ENCODE measurements around the gene SOX1.

Gene SOX1

DNA sequence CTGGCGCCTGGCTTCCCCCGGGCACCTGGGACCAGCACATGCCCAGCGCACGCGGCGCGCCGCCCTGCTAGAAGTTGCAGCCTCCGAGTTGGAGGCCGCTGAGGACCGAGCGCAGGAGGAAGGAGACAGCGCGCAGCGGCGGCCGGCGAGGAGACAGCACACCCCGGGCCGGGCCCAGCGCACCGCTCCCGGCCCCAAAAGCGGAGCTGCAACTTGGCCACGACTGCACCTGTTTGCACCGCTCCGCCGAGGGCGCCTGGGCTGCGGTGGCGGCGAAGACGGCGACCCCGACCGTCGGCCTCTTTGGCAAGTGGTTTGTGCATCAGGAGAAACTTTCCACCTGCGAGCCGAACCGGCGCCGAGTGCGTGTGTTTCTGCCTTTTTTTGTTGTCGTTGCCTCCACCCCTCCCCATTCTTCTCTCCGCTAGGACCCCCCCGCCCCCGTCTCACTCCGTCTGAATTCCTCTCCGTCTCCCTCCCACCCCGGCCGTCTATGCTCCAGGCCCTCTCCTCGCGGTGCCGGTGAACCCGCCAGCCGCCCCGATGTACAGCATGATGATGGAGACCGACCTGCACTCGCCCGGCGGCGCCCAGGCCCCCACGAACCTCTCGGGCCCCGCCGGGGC lies at the start of gene SOX1:
TSS of gene SOX1 (plus strand) at position 34 of the 626 bp plus-strand sequence. CDS start at position 544, 510 bp downstream.
- Mint-ChIP-seq H3K4me1 (peaks cover 20% of the 10 kb centered on the region), H3K27ac (peak within 1 kb of the TSS in 1 of 2 donors; percentile 12), H3K9me3 (peaks cover 8 to 12% of the 10 kb centered on the region in 2 donors), H3K27me3 (peaks cover 80% of the 10 kb centered on the region), H3K4me3 (peak within 1 kb of the TSS; percentile 66 to 77)
- ATAC-seq = no peak
- peak in 1 of 2 donors; percentile 16 for DNase-seq

DNA sequence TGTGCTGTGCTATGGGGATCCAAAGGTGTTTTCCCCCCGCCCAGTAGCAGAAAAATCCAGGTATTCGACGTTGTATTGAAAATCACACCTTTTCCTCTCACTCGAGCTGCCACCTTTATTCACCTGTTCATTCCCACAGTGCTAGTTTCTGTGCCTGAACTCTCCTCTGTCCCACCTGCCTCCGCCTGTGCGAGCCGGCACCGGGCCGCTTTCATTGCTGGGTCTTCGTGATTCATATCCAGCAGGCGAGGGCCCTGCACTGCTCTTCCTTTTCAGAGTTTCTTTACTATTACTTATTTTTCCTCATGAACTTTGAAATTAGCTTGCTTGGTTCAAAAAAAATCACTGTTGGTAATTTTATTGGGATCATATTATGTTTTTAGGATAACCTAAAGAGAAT lies 42.4 kb upstream of the SOX1 start:
- no peak overlapping the region for H3K27ac Mint-ChIP-seq
- H3K4me1 Mint-ChIP-seq = no peaks in the 10 kb centered on the region
- no peak overlapping the region for H3K4me3 Mint-ChIP-seq
- peaks cover 7 to 11% of the 10 kb centered on the region in 2 donors for H3K9me3 Mint-ChIP-seq
- peaks cover 23% of the 10 kb centered on the region for H3K27me3 Mint-ChIP-seq
- DNase-seq (no peak), ATAC-seq (no peak)

DNA sequence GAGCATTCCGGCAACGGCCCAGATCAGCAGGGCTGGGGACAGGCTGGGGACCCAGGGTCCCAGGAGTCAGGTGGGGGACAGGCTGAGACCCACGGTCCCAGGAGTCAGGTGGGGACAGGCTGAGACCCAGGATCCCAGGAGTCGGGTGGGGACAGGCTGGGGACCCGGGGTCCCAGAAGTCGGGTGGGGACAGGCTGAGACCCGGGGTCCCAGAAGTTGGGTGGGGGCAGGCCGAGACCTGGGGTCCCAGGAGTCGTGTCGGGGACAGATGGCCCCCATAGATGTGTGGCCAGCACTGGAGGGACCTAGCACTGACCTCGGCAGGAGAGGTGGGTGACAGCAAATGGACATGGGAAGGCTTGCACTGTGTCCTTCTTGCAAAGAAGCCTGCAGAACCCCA lies 39.7 kb upstream of the SOX1 start:
- Mint-ChIP-seq H3K9me3 (peaks cover 0 to 6% of the 10 kb centered on the region in 2 donors), H3K27ac (no peak overlapping the region), H3K4me1 (no peaks in the 10 kb centered on the region), H3K27me3 (peaks cover 23% of the 10 kb centered on the region), H3K4me3 (no peak overlapping the region)
- ATAC-seq (peak; percentile 49), DNase-seq (no peak)

DNA sequence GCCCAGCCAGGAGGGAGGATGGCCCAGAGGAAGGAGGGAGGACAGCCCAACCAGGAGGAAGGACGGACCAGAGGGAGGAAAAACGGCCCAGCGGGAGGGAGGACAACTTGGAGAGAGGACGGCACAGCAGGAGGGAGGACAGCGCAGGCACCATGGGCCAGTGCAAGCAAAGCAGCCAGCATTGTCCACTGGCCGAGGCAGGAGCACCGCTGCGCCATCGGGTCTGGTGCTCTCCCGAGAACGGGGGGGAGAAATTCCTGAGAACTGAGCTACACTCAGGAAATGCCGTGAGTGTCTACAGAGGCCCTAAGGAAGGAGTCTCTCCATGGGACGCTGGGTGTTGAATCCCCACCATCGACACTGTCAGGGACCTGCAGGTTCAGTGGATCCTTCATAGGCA lies 38.5 kb upstream of the SOX1 start:
- H3K27me3 Mint-ChIP-seq = peaks cover 23% of the 10 kb centered on the region
- DNase-seq = no peak
- no peak for ATAC-seq
- no peak overlapping the region for H3K27ac Mint-ChIP-seq
- no peaks in the 10 kb centered on the region for H3K4me1 Mint-ChIP-seq
- H3K9me3 Mint-ChIP-seq = peaks cover 0 to 6% of the 10 kb centered on the region in 2 donors
- H3K4me3 Mint-ChIP-seq = no peak overlapping the region

DNA sequence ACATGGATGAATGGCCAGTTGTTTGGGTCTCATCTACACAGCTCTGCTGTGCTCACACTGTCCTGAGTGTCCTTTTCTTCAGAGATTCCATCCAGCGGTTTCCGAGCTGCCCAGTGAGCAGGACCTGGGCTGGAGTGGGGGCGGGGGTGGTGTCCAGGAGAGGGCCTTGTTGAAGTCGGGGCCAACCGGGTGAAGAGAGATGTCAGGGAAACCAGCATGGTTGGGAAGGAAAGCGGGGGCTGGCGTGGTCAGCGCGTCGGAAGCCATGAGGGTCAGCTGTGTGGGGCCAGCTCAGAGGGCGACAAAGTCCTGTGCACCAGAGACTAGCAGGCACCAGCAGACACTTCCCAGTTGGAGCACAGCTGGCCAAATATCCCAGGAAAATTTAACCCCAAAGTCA lies 37.8 kb upstream of the SOX1 start:
- H3K4me1 Mint-ChIP-seq = no peaks in the 10 kb centered on the region
- H3K9me3 Mint-ChIP-seq = peaks cover 0 to 6% of the 10 kb centered on the region in 2 donors
- ATAC-seq (no peak), DNase-seq (no peak)
- no peak overlapping the region for H3K4me3 Mint-ChIP-seq
- peak overlapping the region in 1 of 2 donors; percentile 82 for H3K27ac Mint-ChIP-seq
- H3K27me3 Mint-ChIP-seq = peaks cover 23% of the 10 kb centered on the region

DNA sequence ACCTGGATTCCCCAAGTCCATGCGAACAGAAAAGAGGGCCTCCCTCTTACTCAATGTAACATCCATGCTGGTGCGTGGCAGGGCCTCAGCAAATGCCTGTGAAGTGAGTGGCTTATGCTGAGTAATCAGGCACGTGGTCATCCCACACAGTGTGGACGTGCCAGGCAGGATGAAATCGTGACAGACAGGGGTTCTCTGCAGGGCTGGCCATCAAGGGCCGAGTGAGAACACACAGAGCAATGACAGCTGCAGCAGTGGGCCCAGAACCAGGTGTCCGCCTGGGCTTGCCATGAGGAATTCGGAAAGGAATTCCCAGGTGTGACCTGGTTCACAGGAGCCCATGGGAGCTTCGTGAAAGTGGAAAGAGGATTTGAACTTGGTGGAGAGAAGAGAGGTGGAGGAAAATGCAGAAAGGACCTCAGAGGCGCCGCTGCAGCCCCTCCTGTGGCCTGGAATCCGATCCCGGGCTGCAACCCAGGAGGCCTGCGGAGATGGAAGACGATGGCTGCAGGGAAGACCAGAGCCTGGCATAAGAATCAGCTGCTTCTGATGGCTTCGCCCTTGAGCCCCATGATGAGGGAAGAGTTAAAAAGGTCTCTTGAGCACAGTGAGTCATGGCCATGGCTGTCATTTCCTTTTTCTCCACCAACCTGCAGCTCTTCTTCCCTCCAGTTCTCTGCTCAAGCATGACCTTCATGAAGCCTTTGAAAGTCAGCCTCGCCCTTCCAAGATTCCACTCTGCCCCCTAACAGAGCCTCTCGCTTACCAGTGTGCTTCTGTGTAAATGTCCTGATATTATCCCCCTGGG lies 34.6 kb upstream of the SOX1 start:
- Mint-ChIP-seq H3K4me1 (no peaks in the 10 kb centered on the region), H3K4me3 (no peak overlapping the region), H3K27me3 (peaks cover 5% of the 10 kb centered on the region), H3K27ac (no peak overlapping the region), H3K9me3 (no peaks in the 10 kb centered on the region)
- DNase-seq (no peak), ATAC-seq (no peak)

DNA sequence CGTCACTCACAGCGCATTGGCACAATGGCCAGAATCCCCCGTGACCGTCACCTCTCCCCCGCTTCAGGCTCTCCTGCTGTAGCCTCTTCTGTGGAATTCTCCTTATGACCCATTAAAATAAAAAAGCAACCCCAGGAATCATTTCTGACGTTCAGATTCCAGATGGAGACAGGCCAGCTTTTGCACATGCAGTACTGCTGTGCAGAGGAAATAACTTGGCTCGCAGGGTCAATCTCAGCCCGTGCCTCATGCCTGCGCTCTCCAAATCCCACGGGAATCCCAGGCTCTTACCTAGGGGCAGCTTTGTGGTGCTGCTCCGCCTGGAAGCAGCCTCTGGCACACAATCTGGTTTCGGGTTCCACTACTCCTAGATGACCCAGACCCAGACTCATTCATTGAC lies 32.7 kb upstream of the SOX1 start:
- Mint-ChIP-seq H3K4me1 (no peaks in the 10 kb centered on the region), H3K4me3 (no peak overlapping the region), H3K9me3 (no peaks in the 10 kb centered on the region), H3K27me3 (peaks cover 6% of the 10 kb centered on the region), H3K27ac (peak overlapping the region in 1 of 2 donors; percentile 87)
- ATAC-seq = no peak
- no peak for DNase-seq

DNA sequence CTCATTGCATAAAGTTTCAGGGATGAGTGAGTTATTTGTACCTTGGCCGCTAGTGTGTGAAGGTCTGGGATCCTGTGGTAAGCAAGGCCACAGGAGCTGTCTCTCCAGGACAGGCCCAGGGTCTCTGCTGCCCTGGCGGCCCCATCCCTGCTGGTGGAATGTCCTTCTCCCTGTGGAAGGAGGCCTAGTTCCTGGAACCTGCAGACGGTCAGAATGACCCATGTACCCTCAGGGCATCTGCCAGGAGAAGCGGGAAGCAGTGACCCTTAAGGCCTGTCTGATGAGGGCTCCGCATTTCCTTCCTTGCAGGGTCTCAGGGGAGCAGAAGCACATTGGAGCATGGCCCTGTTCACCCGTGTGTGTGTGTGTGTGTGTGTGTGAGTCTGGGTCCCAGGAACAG lies 32.1 kb upstream of the SOX1 start:
- Mint-ChIP-seq H3K27ac (no peak overlapping the region), H3K27me3 (peaks cover 12% of the 10 kb centered on the region), H3K9me3 (no peaks in the 10 kb centered on the region), H3K4me1 (no peaks in the 10 kb centered on the region), H3K4me3 (no peak overlapping the region)
- no peak for DNase-seq
- ATAC-seq = no peak

DNA sequence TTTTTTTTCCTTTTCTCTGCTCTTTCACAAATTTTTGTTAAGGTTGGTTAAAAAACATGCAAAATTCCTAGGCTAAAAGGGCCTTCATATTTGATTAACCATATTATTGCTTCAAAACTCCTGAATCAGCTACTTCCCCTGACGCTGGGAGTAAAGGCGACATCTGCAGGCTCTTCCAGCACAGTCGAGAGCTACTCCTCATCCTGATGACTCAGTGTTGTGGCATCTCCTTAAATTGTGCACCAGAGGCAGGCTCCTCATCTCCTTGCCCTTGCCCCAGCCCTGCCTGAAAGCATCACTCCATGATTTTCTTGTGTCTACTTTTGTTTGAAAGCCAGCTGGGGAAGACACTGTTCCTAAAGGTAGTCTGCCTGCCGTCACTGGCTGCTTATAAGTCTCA lies 24.5 kb upstream of the SOX1 start:
- ATAC-seq (no peak), DNase-seq (no peak)
- Mint-ChIP-seq H3K9me3 (peaks cover 13 to 42% of the 10 kb centered on the region in 2 donors), H3K27me3 (peaks cover 36% of the 10 kb centered on the region), H3K4me3 (no peak overlapping the region), H3K4me1 (no peaks in the 10 kb centered on the region), H3K27ac (no peak overlapping the region)

DNA sequence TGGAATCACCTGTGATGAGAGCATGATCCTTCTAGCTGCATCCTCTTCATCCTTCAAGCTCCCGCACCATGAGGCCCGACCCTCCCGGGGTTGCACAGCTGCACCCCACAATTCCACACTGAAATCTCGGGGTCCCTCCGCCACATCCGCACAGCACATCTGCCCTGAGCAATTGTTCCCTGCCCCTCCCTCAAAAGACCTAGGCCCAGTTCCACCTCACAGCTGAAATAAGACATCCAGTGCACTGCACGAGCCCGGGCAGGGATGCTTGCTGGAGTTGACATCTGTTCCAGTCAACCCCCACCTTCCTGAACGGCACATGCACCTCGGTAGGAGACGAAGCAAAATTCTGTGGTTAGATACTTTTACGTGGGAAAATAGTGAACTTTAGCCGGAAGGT lies 14.7 kb upstream of the SOX1 start:
- no peak for DNase-seq
- H3K4me3 Mint-ChIP-seq = no peak overlapping the region
- ATAC-seq = no peak
- no peak overlapping the region for H3K27ac Mint-ChIP-seq
- peaks cover 86% of the 10 kb centered on the region for H3K27me3 Mint-ChIP-seq
- H3K9me3 Mint-ChIP-seq = peaks cover 8 to 10% of the 10 kb centered on the region in 2 donors
- H3K4me1 Mint-ChIP-seq = peaks cover 9% of the 10 kb centered on the region

DNA sequence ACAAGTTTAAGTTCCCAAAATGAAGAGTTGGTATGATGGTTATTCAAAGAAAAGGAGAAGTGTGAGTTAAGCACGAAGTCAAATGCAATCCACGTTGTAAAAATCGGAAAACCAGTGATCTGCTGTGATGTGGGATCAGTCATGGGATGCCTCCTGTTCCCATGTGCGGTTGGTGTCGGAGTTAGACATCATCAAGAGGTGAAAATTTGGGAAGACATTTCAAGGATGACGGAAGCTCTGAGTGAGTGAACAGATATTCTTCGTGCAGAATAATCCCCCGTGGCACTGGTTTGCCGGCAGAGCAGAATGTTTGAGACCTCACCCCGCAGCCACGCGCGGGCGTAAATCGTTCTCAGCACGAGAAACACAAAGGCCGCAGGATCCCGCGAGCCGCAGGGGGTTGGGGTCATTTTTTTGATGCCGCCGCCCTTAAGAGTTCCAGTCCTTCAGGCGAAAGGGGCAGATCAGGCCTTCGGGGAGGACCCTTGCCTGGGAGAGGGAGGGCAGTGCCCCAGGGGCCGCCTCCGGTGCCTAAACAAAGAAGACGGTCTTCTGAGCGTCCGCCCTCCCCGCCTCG lies 13.7 kb upstream of the SOX1 start:
- peaks cover 14% of the 10 kb centered on the region for H3K4me1 Mint-ChIP-seq
- peaks cover 86% of the 10 kb centered on the region for H3K27me3 Mint-ChIP-seq
- ATAC-seq (no peak), DNase-seq (no peak)
- H3K9me3 Mint-ChIP-seq = no peaks in the 10 kb centered on the region
- H3K27ac Mint-ChIP-seq = no peak overlapping the region
- H3K4me3 Mint-ChIP-seq = no peak overlapping the region

DNA sequence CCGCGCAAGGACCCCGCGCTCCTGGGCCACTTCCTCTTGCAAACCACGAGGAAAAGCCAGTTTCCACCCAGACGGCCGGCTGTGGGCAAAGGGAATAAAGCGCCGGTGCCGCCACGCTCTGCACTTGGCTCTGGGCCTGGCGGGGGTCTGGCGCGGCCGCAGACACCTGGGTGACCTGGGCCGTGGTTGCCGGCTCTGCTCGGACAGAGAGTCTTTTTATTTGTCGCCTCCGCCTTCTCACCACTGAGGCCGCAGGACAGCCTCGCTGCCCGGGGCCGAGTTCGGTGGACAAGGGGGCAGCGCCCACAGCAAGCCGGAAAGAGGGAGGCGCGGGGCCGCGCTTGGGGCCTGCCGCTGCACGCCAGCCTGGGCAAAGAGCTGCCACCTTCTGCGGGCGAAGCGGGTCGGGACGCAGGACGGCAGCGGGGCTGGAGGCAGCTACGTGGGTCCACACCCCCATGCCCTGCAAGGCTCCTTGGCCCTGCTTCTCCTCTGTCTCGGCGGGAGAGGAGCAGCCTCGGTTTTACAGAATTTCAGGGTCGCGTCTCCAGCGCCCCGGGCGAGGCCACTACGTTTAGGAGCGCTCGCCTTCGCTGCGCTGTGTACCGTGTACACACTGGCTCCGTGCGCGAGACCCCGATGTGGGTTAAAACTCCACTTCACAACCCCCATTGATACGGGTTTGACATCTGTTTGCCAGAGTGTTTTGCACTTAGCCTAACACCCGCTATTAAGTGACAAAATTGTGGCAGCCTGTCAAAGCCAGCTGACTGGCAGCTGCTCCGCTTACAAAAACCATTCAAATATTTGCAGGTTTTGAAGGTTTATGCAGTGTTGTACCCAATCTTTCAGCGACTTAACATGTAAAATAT lies 13.0 kb upstream of the SOX1 start:
- H3K9me3 Mint-ChIP-seq = no peaks in the 10 kb centered on the region
- DNase-seq (no peak), ATAC-seq (no peak)
- H3K27ac Mint-ChIP-seq = no peak overlapping the region
- peaks cover 92% of the 10 kb centered on the region for H3K27me3 Mint-ChIP-seq
- H3K4me1 Mint-ChIP-seq = peaks cover 14% of the 10 kb centered on the region
- H3K4me3 Mint-ChIP-seq = no peak overlapping the region

DNA sequence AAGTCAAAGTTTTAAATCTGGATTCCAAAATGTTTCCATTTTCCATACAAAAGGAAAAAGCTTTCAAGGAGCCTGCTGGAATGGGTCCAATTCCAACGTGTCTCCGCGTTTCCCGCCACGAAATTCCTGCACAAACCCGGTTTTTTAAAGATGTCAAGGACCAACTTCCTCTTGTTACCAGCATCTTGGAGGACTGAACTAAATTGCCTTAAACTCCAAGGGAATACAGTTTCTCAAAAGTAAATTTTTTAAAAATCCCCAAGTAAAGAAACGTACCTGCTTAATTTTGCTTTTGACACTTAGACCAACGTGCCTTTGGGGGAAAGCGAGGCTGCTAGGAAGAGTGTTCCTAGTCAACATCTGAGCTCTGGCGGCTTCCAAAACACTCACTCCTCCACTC lies 12.3 kb upstream of the SOX1 start:
- Mint-ChIP-seq H3K27ac (no peak overlapping the region), H3K27me3 (peaks cover 98% of the 10 kb centered on the region), H3K4me3 (no peak overlapping the region), H3K9me3 (no peaks in the 10 kb centered on the region), H3K4me1 (peaks cover 14% of the 10 kb centered on the region)
- ATAC-seq (no peak), DNase-seq (no peak)

DNA sequence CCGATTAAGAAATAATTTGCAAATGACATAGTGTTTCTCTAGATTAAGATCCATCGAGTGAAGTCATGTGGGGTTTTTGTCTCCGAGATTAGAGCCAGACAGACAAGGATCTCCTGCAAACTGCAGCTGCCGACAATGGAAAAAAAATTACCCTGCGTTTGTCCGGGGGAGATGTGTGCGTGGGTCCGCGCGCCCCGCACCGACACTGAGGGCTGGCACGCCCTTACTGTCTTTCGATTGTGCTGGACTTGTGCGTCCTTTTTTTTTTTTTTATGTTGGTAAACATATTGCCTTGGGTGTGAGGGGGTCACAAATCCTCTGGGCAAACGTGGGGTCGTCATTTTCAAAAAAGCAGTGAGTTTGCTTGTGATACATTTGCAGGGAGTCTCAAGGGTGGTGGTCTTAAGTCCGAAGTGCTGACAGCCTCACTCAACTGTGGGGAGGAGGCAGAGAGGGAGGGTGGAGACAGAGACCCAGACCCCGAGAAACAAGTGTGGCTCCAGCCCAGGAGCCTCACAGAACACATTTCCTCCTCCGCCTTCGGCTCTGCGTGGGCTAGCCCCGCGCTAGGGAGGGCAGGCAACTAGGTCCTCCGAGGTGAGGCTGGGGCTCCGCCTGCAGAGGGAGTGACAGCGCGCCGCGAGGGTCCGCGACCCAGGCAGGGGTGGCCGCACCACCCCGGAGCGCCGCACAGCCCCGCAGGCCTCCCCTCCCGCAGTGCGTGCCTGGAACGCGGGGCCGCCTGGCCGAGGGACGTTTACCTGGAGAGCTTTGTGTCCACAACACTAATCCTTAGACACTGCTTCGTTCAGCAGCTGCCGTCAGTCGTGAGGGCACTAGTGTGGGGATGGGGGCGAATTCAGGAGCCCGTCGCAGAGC lies 11.7 kb upstream of the SOX1 start:
- peak overlapping the region in 1 of 2 donors; percentile 34 for H3K27ac Mint-ChIP-seq
- peaks cover 14% of the 10 kb centered on the region for H3K4me1 Mint-ChIP-seq
- H3K27me3 Mint-ChIP-seq = peaks cover 100% of the 10 kb centered on the region
- DNase-seq (no peak), ATAC-seq (no peak)
- H3K9me3 Mint-ChIP-seq = no peaks in the 10 kb centered on the region
- no peak overlapping the region for H3K4me3 Mint-ChIP-seq

DNA sequence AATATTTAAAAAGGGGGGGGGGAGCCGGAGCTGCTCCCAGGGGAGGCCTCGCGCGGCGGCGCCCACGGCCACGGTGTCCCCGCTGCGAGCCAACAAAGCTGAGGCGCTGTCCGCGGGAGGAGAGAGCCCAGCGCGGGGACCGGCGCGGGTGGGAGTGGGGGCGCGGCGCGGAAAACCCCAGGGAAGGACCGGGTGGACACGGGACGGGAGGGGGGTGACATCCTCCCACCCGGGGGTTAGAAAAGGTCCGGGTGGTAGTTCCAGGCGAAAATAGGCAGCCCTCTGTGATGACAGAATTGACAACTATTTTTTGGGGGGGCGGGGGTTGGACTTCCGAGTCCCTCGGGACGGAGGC lies 11.1 kb upstream of the SOX1 start:
- no peak overlapping the region for H3K4me3 Mint-ChIP-seq
- no peak overlapping the region for H3K27ac Mint-ChIP-seq
- peaks cover 14% of the 10 kb centered on the region for H3K4me1 Mint-ChIP-seq
- DNase-seq = no peak
- no peaks in the 10 kb centered on the region for H3K9me3 Mint-ChIP-seq
- H3K27me3 Mint-ChIP-seq = peaks cover 100% of the 10 kb centered on the region
- no peak for ATAC-seq

Data from stimulated activated naive CD8-positive, alpha-beta T cell treated with anti-CD3 and anti-CD28 coated beads, Interleukin-15, amount 100 ng/mL, for 72 hours (primary cell).